Endodermal cell (in vitro differentiated cells): ENCODE results near the gene FLYWCH1. TPM values are rescaled to one million over a fixed set of nuclear protein-coding genes. Genes with fewer than 3 reads are reported as not detected.

Source experiments
- DNase-seq: peaks from one replicate; pipeline ENCODE4 v3.0.0-alpha.2; 2017
- H3K27ac ChIP-seq: 2 replicates; pipeline ENCODE4 v1.5.1; 2013; ENCODE audit warnings: mild to moderate bottlenecking, low read depth, low read length, moderate library complexity
- H3K27me3 ChIP-seq: 2 replicates; pipeline ENCODE4 v1.6.1; 2013; ENCODE audit warnings: mild to moderate bottlenecking, low read length, moderate library complexity; ENCODE audit not compliant: insufficient read depth, control insufficient read depth, poor library complexity, severe bottlenecking
- H3K36me3 ChIP-seq: 2 replicates; pipeline ENCODE4 v1.7.0; 2013; ENCODE audit warnings: mild to moderate bottlenecking, low read length, moderate library complexity; ENCODE audit not compliant: control insufficient read depth, insufficient read depth
- H3K4me1 ChIP-seq: one replicate; pipeline ENCODE4 v1.7.0; 2013; ENCODE audit warnings: low read length; ENCODE audit not compliant: control insufficient read depth, insufficient read depth
- H3K4me3 ChIP-seq: 2 replicates; pipeline ENCODE4 v1.5.1; 2013; ENCODE audit warnings: mild to moderate bottlenecking, low read length, moderate library complexity
- H3K9ac ChIP-seq: 2 replicates; pipeline ENCODE4 v1.6.1; 2013; ENCODE audit warnings: mild to moderate bottlenecking, low read length, moderate library complexity; ENCODE audit not compliant: poor library complexity, severe bottlenecking; ENCODE audit errors: extremely low read depth
- H3K9me3 ChIP-seq: 2 replicates; pipeline ENCODE4 v1.6.1; 2013; ENCODE audit warnings: mild to moderate bottlenecking, low read length, moderate library complexity; ENCODE audit not compliant: control insufficient read depth
- H3K27ac Mint-ChIP-seq: 2 replicates; pipeline ENCODE4 v1.8.0; 2020; ENCODE audit warnings: mixed read lengths
- H3K27me3 Mint-ChIP-seq: 2 replicates; pipeline ENCODE4 v1.8.0; 2021; ENCODE audit warnings: mild to moderate bottlenecking, mixed read lengths; ENCODE audit not compliant: insufficient read depth
- H3K36me3 Mint-ChIP-seq: 2 replicates; pipeline ENCODE4 v1.8.0; 2020; ENCODE audit warnings: low read depth, mixed read lengths
- H3K4me1 Mint-ChIP-seq: 2 replicates; pipeline ENCODE4 v1.8.0; 2020; ENCODE audit warnings: mixed read lengths
- H3K4me3 Mint-ChIP-seq: 2 replicates; pipeline ENCODE4 v1.8.0; 2020; ENCODE audit warnings: mild to moderate bottlenecking, moderate library complexity, mixed read lengths
- H3K9me3 Mint-ChIP-seq: 2 replicates; pipeline ENCODE4 v1.8.0; 2020; ENCODE audit warnings: mild to moderate bottlenecking, mixed read lengths
- CTCF ChIP-seq: fragments of 200-600 bp; sonication (generic); conservative IDR thresholded peaks from 2 replicates; pipeline ENCODE4 v1.5.0; 2021; ENCODE audit warnings: antibody characterized with exemption, mild to moderate bottlenecking
- WGBS, 2 experiments: methylation state at CpG; one replicate each; pipeline versions ENCODE4 v1.1.5 to v1.1.7; 2013; ENCODE audit warnings: missing lambda C conversion rate in 2 of 2, mixed read lengths in 1 of 2; ENCODE audit not compliant: insufficient coverage in 1 of 2, insufficient read length in 1 of 2; 5-methylcytosine and 5-hydroxymethylcytosine counted together
- long read RNA-seq, 4 experiments: library from polyadenylated mRNA in 2 of 4; library from RNA in 1 of 4; library from capped mRNA in 1 of 4; stranded (forward) in 3 of 4; unstranded in 1 of 4; transcript quantifications; one replicate each; pipeline ENCODE4 v2.0.0, GENCODE V29; 2020 to 2021; ENCODE audit warnings: inconsistent platforms in 1 of 4
- polyA plus RNA-seq, 2 experiments: library from polyadenylated mRNA; stranded (reverse); fragments of 50-300 nt; gene quantifications; one replicate each; pipeline ENCODE4 v1.2.3, GENCODE V29; 2013
- total RNA-seq, 2 donors: library from RNA; stranded (reverse); fragmentation: NEBNext Ultra II Directional in 1 of 2; extraction: Animal tissue kit (Norgen Biotek cat#: 25700) in 1 of 2; gene quantifications; 2 replicates in 1 of 2; 3 replicates in 1 of 2; pipeline ENCODE4 v1.2.1, GENCODE V29; 2021

Gene FLYWCH1
- 10 to 100 TPM; 20.5 to 33.6 TPM for total RNA-seq
- 16.4 TPM for polyA plus RNA-seq (2013, experiment 1 of 2)
- polyA plus RNA-seq (2013, experiment 2 of 2): 17.2 TPM
- long read RNA-seq, experiment 1, full-length matches to known transcripts: 4 of 12 reads
- long read RNA-seq, experiment 1, partial matches to known transcripts: 7 of 12 reads
- long read RNA-seq, experiment 1, other reads (novel, unspliced or antisense): 1 of 12 reads
- long read RNA-seq, experiment 2, full-length matches to known transcripts: 40 of 52 reads
- long read RNA-seq, experiment 2, partial matches to known transcripts: 8 of 52 reads
- long read RNA-seq, experiment 2, other reads (novel, unspliced or antisense): 4 of 52 reads
- long read RNA-seq, experiment 3, full-length matches to known transcripts: 21 of 36 reads
- long read RNA-seq, experiment 3, partial matches to known transcripts: 9 of 36 reads
- long read RNA-seq, experiment 3, other reads (novel, unspliced or antisense): 6 of 36 reads
- long read RNA-seq, experiment 4: 0 reads

- DNase-seq: peak; percentile 99
- peak; percentile 13 for TF ChIP-seq CTCF
- H3K4me3 ChIP-seq: peak within 1 kb of the TSS; percentile 89
- peaks cover 22% of the 10 kb centered on the region for H3K36me3 ChIP-seq
- peaks cover 4% of the 10 kb centered on the region for H3K4me1 Mint-ChIP-seq
- H3K27ac ChIP-seq: no peak within 1 kb of the TSS
- peaks cover under 1% of the 10 kb centered on the region for H3K9me3 Mint-ChIP-seq
- peaks cover 9% of the 10 kb centered on the region for H3K27me3 ChIP-seq
- peak within 1 kb of the TSS; percentile 42 for H3K9ac ChIP-seq
- peak within 1 kb of the TSS; percentile 88 for H3K27ac Mint-ChIP-seq
- no peaks in the 10 kb centered on the region for H3K9me3 ChIP-seq
- H3K36me3 Mint-ChIP-seq: peaks cover 11% of the 10 kb centered on the region
- H3K4me3 Mint-ChIP-seq: peak within 1 kb of the TSS; percentile 79
- no peaks in the 10 kb centered on the region for H3K4me1 ChIP-seq
- 0% methylated on average over 17 to 85 of the region's 85 CpGs for WGBS, 2 experiments
- peaks cover 28% of the 10 kb centered on the region for H3K27me3 Mint-ChIP-seq
Observed at GRCh38 chr16:2911638-2912329, at the start of gene FLYWCH1. Gene FLYWCH1 (plus strand): TSS chr16:2911931. CDS start chr16:2929686, 17,755 bp downstream.

- H3K4me1 ChIP-seq: no peaks in the 10 kb centered on the region
- Mint-ChIP-seq H3K27me3 (peaks cover 64% of the 10 kb centered on the region), H3K4me1 (no peaks in the 10 kb centered on the region), H3K9me3 (peaks cover 6% of the 10 kb centered on the region), H3K36me3 (no peaks in the 10 kb centered on the region), H3K27ac (no peak overlapping the region), H3K4me3 (no peak overlapping the region)
- H3K27me3 ChIP-seq: peaks cover 54% of the 10 kb centered on the region
- DNase-seq: no peak
- 82 to 93% methylated on average over 3 to 4 of the region's 4 CpGs for WGBS, 2 experiments
- H3K36me3 ChIP-seq: no peaks in the 10 kb centered on the region
- H3K9ac ChIP-seq: no peak overlapping the region
- no peak for TF ChIP-seq CTCF
- H3K27ac ChIP-seq: no peak overlapping the region
- H3K9me3 ChIP-seq: peaks cover 5% of the 10 kb centered on the region
- H3K4me3 ChIP-seq: no peak overlapping the region
Observed at GRCh38 chr16:2865651-2866050, 46.1 kb upstream of the FLYWCH1 start.

GRCh38 chr16:2866431-2866830, 45.3 kb upstream of the FLYWCH1 start:
- peaks cover 56% of the 10 kb centered on the region for H3K27me3 ChIP-seq
- H3K27ac Mint-ChIP-seq: no peak overlapping the region
- no peak overlapping the region for H3K4me3 ChIP-seq
- DNase-seq: no peak
- no peak overlapping the region for H3K27ac ChIP-seq
- no peak overlapping the region for H3K4me3 Mint-ChIP-seq
- WGBS, 2 experiments: 62 to 81% methylated on average over 2 to 3 of the region's 4 CpGs
- no peak for TF ChIP-seq CTCF
- no peaks in the 10 kb centered on the region for H3K36me3 ChIP-seq
- peaks cover 64% of the 10 kb centered on the region for H3K27me3 Mint-ChIP-seq
- no peaks in the 10 kb centered on the region for H3K4me1 ChIP-seq
- no peak overlapping the region for H3K9ac ChIP-seq
- H3K36me3 Mint-ChIP-seq: no peaks in the 10 kb centered on the region
- peaks cover 1% of the 10 kb centered on the region for H3K9me3 Mint-ChIP-seq
- no peaks in the 10 kb centered on the region for H3K4me1 Mint-ChIP-seq
- no peaks in the 10 kb centered on the region for H3K9me3 ChIP-seq
